GM12892 (cell line): Measurements from ENCODE around the gene IGF1R.

Source experiments
- POLR2A ChIP-seq: IDR thresholded peaks from 2 replicates; pipeline ENCODE4 v1.6.1; 2011; ENCODE audit warnings: low read depth, low read length, control low read depth
- TAF1 ChIP-seq: IDR thresholded peaks from 2 replicates; pipeline ENCODE4 v1.6.1; 2011; ENCODE audit warnings: low read depth, mild to moderate bottlenecking, control low read depth, low read length, borderline replicate concordance

DNA sequence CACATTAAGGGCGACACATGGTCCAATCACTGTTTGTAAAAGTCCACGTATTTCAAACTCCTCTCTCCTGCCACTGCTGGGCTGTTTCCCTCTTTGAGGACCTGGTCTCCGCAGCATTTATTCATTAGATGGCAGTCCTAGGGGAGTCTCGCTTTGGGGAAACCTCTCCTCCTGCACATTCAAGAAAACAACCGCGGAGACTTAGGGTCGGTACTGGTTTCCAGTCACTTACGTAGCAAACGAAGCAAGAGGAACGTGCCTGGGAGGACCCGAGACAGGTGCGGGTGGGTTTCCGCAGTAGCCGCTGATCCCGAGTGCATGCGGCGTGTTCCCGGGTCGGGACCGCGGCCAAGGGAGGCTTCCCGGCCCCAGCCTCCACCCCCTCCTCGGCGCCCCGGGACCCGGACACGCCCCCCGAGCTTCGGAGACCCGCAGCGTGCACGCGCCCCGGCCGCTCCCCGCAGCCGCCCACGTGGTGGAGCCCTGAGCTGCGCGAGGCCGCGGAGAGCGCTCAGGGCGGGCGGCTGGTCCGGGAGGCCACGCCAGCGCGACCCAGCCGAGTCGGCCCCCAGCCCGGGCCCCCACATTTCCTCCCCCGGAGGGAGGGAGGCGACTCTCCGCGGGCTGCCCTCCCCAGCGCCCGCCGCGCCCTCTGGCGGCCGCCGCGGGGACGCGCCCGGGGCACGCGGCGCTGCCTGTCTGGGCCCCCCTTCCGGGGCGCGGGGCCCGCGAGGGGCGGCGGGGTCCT, 1.1 kb upstream of the IGF1R start:
- no peak for TF ChIP-seq TAF1
- TF ChIP-seq POLR2A, result peak; percentile 33; the same call in 1 of the 2 replicates
